ENCODE data around the gene CTRB2.
A peak's percentile ranks its signal among the peaks of the same experiment; 100 is the strongest.
"Not testable (repeated sequence)": the region's sequence is repeated elsewhere in the genome, so short reads cannot be mapped to it uniquely, and the experiment has no call there.

CTRB2 gene

GRCh38 chr16:75206749-75207451, at the start of gene CTRB2:
CTRB2 (minus strand) TSS chr16:75207161; CDS start chr16:75207141, 20 bp downstream.
- no peak for DNase-seq

GRCh38 chr16:75256059-75256571, 49.2 kb upstream of the CTRB2 start:
- DNase-seq: no peak

DNA sequence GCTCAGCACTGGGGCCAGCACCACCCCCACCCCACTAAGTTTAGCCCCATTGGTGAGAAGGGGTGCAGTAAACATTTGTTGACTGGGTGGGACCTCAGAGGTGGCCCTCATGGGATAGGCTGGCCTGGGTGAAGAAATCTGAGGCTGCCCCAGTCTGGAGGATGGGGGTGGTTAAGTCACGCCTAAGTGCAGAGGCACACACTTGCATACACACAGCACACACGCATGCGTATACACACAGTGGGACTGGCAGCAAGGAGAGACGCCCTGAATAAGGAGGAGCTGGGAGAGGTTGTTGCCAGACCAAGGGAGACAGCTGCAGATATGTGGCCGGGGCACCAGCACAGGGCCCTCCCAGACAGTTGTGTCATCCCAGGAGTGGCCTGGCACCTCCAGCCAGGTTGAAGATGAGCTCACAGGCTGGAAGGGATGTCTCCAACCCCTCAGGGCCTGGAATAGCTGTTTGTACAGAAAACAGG, 47.4 kb upstream of the CTRB2 start:
- DNase-seq: no peak

GRCh38 chr16:75252946-75253911, 46.3 kb upstream of the CTRB2 start:
- DNase-seq: no peak

DNA sequence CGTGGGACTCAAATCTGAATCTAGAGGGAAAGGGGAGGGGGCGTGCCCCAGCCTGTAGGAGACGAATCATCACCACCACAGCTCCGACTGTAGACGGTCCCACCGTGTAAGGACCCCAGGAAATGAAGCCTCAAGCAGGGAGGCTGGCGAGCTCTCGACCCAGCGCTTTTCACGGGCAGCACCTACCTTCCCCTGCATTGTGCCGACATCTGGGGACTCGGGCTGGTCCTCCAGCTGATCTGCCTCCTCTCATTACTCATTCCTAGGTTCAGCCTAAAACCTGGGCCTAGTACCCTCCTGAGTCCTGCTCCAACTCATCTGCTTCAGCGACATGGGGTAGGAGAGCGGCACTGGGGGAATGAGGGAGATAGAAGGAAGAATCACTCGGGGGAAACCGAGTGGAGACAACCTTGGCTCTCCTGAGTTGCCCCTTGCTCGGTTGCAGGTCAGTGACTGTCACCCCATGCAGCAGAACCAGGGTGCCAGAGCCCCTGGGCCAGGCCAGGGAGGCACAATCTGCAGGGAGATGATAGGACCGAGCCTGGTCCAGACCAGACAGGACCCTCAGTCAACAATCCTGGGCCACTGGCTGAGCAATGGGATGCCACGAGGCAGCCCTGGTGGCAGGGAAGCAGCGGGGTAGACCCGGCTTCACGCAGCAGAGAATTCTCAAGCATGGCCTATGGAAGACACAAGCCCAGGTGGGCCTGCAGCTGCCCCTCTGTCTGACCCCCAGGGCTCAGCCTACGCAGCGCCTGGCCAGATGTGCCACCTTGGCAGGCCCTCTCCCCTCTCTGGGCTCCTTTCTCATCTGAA, 45.3 kb upstream of the CTRB2 start:
- DNase-seq: no peak

DNA sequence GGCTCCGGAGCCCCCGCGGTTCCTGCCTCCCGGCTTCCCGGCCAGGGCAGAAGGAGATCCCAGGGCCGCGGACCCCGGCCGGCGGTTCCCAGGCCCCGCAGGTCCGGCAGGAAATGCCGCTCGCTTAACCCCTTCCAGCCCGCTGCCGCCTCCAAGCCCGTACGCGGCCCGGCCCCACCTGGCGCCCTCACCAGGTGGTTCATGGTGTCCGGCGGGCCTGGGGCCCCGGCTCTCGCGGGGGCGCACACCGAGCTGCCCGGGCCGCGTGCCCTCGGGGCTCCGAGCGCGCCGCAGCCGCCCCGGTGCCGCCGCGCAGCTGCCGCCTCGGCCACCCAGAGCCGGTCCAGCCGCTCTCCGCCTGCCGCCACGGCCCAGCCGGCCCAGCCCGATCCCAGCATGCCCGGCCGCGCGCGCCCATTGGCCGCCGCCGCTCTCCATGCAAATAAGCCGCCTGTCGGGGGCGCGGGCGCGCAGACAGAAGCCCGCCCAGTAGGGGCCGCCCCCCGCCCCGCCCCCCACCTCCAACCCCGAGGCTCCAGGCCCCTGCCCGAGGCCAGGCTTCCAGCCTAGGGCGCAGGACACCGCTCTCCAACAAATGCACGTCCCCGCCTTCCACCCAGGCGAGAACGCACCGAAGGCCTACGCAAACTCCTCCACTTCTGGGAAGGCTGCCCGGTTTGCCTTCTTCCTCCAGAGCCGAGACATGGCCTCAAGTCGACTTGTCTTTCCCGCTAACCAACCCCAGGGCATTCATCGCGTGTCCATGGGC, 44.5 kb upstream of the CTRB2 start, which contains the start of gene BCAR1:
Gene BCAR1 (minus strand): TSS at position 345 of the 769 bp plus-strand sequence. CDS start 142 bp downstream, at position 203.
- DNase-seq: peak; percentile 73

DNA sequence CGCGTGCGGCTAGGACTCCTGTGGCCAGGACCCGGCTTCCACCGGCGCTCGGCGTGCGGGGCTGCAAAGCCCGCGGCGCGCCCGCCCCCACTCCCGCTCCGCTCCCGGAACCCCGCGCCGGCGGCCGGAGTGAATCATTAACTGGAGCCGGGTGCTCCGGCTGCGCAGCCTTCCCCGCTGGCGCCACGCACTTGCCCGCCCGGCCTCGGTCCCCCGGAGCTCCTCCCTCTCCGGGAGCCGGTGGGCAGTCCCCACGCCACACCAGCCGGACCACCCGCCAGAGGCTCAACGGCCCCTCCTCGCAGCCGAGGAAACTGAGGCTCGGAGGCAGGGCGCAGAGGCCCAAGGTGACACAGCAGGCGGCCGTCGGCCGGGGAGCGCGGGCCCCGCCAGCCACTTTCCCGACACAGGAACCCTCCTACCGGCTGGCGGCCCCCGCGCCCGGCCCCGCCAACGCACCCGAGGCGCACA, 43.9 kb upstream of the CTRB2 start:
- no peak for DNase-seq

- DNase-seq: no peak
Observed at GRCh38 chr16:75250089-75250808, 43.3 kb upstream of the CTRB2 start.

- DNase-seq: no peak
Observed at GRCh38 chr16:75249441-75249840, 42.5 kb upstream of the CTRB2 start.

DNA sequence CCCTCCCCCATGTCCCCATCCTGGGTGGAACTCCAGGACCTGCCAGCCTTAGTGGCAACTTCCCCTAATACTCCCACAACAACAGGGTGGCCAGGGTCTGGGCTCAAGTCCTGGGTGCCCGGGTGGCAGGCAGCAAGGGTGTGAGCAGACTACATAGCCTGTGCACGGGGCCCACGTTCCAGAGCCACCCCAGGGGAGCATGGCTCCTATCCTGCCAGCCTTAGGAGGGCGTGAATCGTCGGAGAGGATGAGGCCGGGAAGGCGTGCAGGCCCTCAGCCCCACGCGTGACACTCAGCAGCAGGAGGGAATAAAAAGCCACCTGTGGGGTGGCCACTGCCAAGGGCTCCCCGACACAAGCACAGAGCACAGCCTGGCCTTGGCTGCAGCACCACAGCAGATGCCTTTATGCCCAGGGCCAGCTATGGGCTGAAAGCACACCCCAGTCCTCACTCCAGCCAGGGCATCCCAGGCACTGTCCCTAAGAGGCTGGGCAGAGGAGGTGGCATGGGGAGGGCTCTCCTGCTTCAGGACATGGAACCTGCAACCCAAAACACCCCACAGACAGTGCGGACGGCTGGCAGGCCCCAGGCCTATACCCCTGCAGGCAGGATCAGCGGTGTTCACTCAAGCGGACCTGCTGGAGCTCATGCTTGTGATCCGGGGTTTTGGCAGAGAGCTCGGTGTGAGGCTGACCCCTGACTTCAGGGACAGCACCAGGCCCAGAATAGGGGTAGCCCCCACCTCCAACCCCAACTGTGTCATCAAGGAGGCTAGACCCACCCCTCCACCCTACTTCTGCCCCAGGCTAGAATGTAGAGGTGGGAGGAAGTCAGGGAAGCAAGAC, 41.8 kb upstream of the CTRB2 start:
- no peak for DNase-seq

- no peak for DNase-seq
Observed at GRCh38 chr16:75248142-75248535, 41.2 kb upstream of the CTRB2 start.

DNA sequence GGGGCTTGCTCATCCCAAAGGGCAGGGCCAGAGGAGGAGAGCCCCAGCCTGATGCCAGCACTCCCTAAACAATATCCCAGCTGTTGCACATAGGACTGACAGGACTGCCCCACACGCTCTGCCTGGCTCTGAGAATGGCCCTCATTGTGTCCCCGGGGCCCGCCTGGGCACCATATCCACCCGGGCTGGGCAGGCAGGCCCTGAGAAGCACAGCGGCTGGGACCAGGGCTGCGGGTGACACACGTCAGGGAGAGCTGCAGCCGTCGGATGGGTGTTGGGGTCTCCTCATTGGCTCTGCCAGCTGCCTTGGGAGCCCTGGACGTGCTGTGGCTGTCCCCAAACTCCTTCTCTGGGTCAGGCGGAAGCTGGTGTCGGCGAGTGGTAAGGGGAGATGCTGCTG, 40.3 kb upstream of the CTRB2 start:
- DNase-seq: no peak

DNA sequence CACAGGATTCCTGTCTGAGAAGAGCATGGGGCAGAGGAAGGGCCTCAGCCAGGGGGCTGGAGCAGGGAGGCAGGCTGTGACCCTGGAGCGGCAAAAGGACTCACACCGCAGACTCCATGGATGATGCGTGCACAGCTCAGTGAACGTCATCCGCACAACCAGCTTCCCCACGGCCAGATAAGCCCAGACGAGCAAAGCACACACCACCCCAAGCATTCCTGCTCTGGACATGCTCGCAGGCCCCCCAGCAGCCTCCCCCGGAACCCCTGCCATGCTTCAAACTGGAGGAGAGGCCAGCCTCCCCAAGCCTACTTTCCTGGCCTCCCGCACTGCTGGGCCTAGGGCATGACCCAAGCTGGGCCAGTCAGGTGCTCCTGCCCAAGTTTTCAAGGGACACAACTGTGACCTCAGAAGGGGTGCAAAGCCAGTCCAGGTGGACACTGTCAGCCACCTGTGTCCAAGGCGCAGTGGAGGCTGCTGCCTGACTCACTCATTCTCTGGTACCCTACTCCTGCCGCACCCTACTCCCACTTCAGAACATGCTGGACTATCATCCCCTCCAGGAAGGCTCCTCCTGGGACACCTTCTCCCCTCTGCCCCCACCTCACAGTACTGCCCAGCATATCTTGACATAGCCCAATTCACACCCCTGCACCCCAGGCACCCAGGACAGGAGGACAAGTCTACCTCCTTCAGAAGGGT, 39.7 kb upstream of the CTRB2 start:
- no peak for DNase-seq

DNA sequence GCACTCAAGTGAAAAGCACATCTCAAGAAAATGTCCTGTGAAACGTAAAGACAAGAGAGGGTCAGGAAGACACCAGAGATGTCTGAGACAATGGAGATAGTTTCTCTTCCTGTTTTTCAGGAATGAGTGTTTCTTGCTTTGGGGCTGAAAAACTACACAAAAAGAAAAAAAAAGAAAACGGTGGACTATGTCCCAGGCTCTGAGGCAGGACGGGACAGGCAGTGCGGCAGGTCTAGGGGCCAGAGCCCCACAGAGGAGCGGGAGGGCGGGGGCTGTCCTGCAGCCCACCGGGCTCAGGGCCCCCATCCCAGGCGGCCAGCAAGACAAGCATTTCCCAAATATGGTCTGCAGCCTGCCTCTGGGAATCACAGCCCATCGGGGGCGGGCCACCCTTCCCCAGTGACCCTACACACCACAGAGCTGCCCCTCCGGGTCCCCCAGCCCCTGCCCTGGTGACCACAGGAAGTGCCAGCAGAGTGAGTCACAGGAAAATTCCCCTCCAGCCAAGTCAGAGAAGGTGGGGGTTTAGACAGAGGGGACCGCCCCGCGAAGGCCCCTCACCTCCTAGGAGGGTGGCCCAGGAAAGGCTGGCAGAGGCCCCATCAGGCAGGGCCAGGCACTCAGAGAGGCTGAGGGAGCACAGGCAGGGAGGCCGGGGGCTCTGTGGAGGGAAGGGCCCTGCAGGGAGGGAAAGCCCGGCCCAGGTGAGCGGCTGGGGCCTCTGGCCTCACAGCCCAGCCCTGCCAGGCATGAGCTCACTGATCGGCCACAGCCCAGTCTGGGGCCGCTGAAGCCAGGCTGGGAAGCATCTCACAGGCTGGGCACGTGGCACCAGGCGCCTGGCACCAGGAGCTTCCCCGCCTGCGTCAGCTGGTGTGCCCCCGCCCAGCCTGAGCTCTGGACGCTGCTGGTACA, 38.1 kb upstream of the CTRB2 start:
- DNase-seq: no peak

- DNase-seq: no peak
Observed at GRCh38 chr16:75244225-75244809, 37.4 kb upstream of the CTRB2 start.

- no peak for DNase-seq
Observed at GRCh38 chr16:75243667-75244224, 36.8 kb upstream of the CTRB2 start.

GRCh38 chr16:75242436-75243078, 35.6 kb upstream of the CTRB2 start:
- DNase-seq: not testable (repeated sequence)
